ENCODE results near the gene HOXA9. TPM values are rescaled to one million over a fixed set of nuclear protein-coding genes. Genes with fewer than 3 reads are reported as not detected.

The HOXA9 gene
- total and polyA plus RNA-seq, 2 experiments from 2014 or later = 3.6 to 4.4 TPM

DNA sequence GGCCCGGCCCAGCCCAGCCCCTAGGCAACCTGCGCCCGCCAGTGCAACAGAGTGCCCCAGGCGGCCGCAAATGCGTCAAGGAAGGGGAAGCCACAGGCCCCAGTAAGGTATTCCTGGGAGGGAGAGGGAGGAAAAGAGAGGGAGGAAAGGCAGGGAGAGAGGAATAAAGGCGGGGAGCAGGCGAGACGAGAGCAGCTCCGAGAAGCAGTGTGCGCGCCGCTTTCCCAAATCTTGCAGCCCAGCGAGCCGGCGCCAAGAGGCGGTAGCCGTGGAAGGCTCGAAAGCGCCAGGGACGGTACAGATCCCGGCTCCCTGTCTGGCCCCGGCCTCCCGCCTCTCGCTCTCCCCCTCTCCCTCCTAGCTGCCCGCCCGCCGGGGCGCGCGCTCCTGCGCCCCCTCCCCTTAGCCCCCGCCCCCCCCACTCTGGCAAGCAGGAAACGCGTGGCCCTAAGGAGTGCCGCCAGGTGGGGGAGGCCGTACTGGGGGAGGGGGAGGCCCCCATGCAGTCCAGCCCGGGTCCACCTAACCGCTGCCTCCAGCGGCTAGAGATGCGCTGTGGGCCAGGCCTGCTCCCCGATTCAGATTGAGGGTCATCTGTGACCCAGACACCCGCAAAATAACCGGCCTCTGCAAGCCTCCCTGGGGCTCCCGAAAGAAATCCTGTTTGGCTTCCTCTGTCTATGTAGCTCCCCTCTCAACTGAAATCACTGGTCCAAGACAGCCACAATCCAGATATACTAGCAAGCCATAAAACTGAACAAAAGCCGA, 4.5 kb upstream of the HOXA9 start:
- TF ChIP-seq, protein P1, sequence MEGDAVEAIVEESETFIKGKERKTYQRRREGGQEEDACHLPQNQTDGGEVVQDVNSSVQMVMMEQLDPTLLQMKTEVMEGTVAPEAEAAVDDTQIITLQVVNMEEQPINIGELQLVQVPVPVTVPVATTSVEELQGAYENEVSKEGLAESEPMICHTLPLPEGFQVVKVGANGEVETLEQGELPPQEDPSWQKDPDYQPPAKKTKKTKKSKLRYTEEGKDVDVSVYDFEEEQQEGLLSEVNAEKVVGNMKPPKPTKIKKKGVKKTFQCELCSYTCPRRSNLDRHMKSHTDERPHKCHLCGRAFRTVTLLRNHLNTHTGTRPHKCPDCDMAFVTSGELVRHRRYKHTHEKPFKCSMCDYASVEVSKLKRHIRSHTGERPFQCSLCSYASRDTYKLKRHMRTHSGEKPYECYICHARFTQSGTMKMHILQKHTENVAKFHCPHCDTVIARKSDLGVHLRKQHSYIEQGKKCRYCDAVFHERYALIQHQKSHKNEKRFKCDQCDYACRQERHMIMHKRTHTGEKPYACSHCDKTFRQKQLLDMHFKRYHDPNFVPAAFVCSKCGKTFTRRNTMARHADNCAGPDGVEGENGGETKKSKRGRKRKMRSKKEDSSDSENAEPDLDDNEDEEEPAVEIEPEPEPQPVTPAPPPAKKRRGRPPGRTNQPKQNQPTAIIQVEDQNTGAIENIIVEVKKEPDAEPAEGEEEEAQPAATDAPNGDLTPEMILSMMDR (IDR thresholded peaks at IDR 0.05; ENCODE audit: poor library complexity) = no peak
- TF ChIP-seq EZH2 (IDR thresholded peaks at IDR 0.05; ENCODE audit: borderline replicate concordance) (peak; percentile 76), EZH2phosphoT487 (IDR thresholded peaks at IDR 0.05; ENCODE audit: low read depth, severe bottlenecking, unreplicated experiment) (peak; percentile 64)
- Histone ChIP-seq H3K79me2 (peaks cover 99% of the 10 kb centered on the region), H4K20me1 (ENCODE audit: insufficient read depth, poor library complexity, severe bottlenecking) (peaks cover 16% of the 10 kb centered on the region), H3K9me3 (ENCODE audit: low read depth) (no peaks in the 10 kb centered on the region), H2AFZ (no peak overlapping the region), H3K27me3 (peaks cover 100% of the 10 kb centered on the region), H3K27ac (peak overlapping the region; percentile 96), H3K4me2 (peak overlapping the region; percentile 96), H3K4me1 (ENCODE audit: insufficient read depth) (peaks cover 17% of the 10 kb centered on the region), H3K4me3 (peak overlapping the region; percentile 53), H3K36me3 (replicated peaks; ENCODE audit: insufficient read depth, low read depth) (no peaks in the 10 kb centered on the region), H3K9me2 (replicated peaks; ENCODE audit: insufficient read depth) (no peaks in the 10 kb centered on the region)
- DNase-seq (ENCODE audit: low spot score) = peak; percentile 5
- WGBS (ENCODE audit: low lambda C conversion rate, missing lambda C conversion rate) = 6% methylated on average over 28 of the region's 46 CpGs

- peaks cover 16% of the 10 kb centered on the region for H4K20me1 ChIP-seq (ENCODE audit: insufficient read depth, poor library complexity, severe bottlenecking)
- H3K27me3 ChIP-seq = peaks cover 100% of the 10 kb centered on the region
- H3K9me2 ChIP-seq (replicated peaks; ENCODE audit: insufficient read depth) = no peaks in the 10 kb centered on the region
- peak overlapping the region; percentile 96 for H3K27ac ChIP-seq
- H3K4me2 ChIP-seq = peak overlapping the region; percentile 96
- H3K79me2 ChIP-seq = peaks cover 99% of the 10 kb centered on the region
- peak overlapping the region; percentile 53 for H3K4me3 ChIP-seq
- no peak overlapping the region for H2AFZ ChIP-seq
- 17% methylated on average over 25 of the region's 25 CpGs for WGBS (ENCODE audit: low lambda C conversion rate, missing lambda C conversion rate)
- TF ChIP-seq EZH2 (IDR thresholded peaks at IDR 0.05; ENCODE audit: borderline replicate concordance) = peak; percentile 13
- peak; percentile 78 for TF ChIP-seq EZH2phosphoT487 (IDR thresholded peaks at IDR 0.05; ENCODE audit: low read depth, severe bottlenecking, unreplicated experiment)
- TF ChIP-seq, protein P1 (IDR thresholded peaks at IDR 0.05; ENCODE audit: poor library complexity) = no peak
- H3K4me1 ChIP-seq (ENCODE audit: insufficient read depth) = peaks cover 17% of the 10 kb centered on the region
- no peaks in the 10 kb centered on the region for H3K9me3 ChIP-seq (ENCODE audit: low read depth)
- no peak for DNase-seq (ENCODE audit: low spot score)
- H3K36me3 ChIP-seq (replicated peaks; ENCODE audit: insufficient read depth, low read depth) = no peaks in the 10 kb centered on the region
Observed at GRCh38 chr7:27168265-27168947, 3.1 kb upstream of the HOXA9 start.

GRCh38 chr7:27167916-27168264, 2.6 kb upstream of the HOXA9 start:
- Histone ChIP-seq H3K27me3 (peaks cover 100% of the 10 kb centered on the region), H3K4me3 (peak overlapping the region; percentile 21)
- TF ChIP-seq, protein P1 (IDR thresholded peaks at IDR 0.05; ENCODE audit: poor library complexity) = no peak
- TF ChIP-seq EZH2phosphoT487 (IDR thresholded peaks at IDR 0.05; ENCODE audit: low read depth, severe bottlenecking, unreplicated experiment) (no peak), EZH2 (IDR thresholded peaks at IDR 0.05; ENCODE audit: borderline replicate concordance) (no peak)

More at GRCh38 chr7:27167916-27168264, 2.6 kb upstream of the HOXA9 start:
- peaks cover 16% of the 10 kb centered on the region for H4K20me1 ChIP-seq (ENCODE audit: insufficient read depth, poor library complexity, severe bottlenecking)
- WGBS (ENCODE audit: low lambda C conversion rate, missing lambda C conversion rate) = 37% methylated on average over 4 of the region's 4 CpGs
- DNase-seq (ENCODE audit: low spot score) = no peak
- peaks cover 98% of the 10 kb centered on the region for H3K79me2 ChIP-seq
- peaks cover 17% of the 10 kb centered on the region for H3K4me1 ChIP-seq (ENCODE audit: insufficient read depth)
- no peaks in the 10 kb centered on the region for H3K9me3 ChIP-seq (ENCODE audit: low read depth)
- peak overlapping the region; percentile 96 for H3K27ac ChIP-seq
- no peaks in the 10 kb centered on the region for H3K9me2 ChIP-seq (replicated peaks; ENCODE audit: insufficient read depth)
- peak overlapping the region; percentile 96 for H3K4me2 ChIP-seq
- H3K36me3 ChIP-seq (replicated peaks; ENCODE audit: insufficient read depth, low read depth) = no peaks in the 10 kb centered on the region
- no peak overlapping the region for H2AFZ ChIP-seq

Data from hepatocyte (in vitro differentiated cells).